ENCODE measurements around the gene BMPR2. TPM values are rescaled to one million over a fixed set of nuclear protein-coding genes. Genes with fewer than 3 reads are reported as not detected.
"Not testable (repeated sequence)": the region's sequence is repeated elsewhere in the genome, so short reads cannot be mapped to it uniquely, and the experiment has no call there.

Gene BMPR2
- total RNA-seq, 1 donor from 2014 or later = 16.5 TPM

DNA sequence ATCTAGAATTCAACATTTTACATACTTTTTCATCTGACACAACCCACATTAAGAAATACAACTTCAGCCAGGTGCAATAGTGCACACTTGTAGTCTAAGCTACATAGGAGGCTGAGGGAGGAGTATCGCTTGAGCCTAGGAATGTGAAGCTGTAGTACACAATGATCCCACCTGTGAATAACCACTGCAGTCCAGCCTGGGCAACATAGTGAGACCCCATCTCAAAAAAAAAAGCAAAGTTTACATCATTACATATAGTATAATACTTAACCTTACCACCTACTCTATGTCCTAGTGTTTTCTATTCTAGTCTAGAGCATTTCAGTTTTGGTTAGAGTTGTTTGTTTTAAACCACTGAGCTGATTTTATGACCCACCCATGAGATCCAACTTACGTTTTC is 172.1 kb downstream of the BMPR2 start:
- ATAC-seq (ENCODE audit: low read depth) = no peak
- ChIA-PET POLR2A (no interaction called here), CTCF (no interaction called here)
- no peaks in the 10 kb centered on the region for H3K27me3 Mint-ChIP-seq
- DNase-seq = no peak
- peaks cover 28% of the 10 kb centered on the region for H3K36me3 Mint-ChIP-seq (ENCODE audit: low read depth)
- H3K4me3 Mint-ChIP-seq = no peak overlapping the region
- H3K27ac Mint-ChIP-seq = no peak overlapping the region
- TF ChIP-seq, protein P1, sequence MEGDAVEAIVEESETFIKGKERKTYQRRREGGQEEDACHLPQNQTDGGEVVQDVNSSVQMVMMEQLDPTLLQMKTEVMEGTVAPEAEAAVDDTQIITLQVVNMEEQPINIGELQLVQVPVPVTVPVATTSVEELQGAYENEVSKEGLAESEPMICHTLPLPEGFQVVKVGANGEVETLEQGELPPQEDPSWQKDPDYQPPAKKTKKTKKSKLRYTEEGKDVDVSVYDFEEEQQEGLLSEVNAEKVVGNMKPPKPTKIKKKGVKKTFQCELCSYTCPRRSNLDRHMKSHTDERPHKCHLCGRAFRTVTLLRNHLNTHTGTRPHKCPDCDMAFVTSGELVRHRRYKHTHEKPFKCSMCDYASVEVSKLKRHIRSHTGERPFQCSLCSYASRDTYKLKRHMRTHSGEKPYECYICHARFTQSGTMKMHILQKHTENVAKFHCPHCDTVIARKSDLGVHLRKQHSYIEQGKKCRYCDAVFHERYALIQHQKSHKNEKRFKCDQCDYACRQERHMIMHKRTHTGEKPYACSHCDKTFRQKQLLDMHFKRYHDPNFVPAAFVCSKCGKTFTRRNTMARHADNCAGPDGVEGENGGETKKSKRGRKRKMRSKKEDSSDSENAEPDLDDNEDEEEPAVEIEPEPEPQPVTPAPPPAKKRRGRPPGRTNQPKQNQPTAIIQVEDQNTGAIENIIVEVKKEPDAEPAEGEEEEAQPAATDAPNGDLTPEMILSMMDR (IDR thresholded peaks at IDR 0.05) = no peak
- H3K4me1 Mint-ChIP-seq = no peaks in the 10 kb centered on the region
- intact Hi-C loops (cut with micrococcal nuclease) = loop anchor here (5.0 kb wide), 1 partner anchor 331 kb away; no protein-coding TSS in a partner anchor
- H3K9me3 Mint-ChIP-seq = no peaks in the 10 kb centered on the region

GRCh38 chr2:202551000-202551399 is 174.9 kb downstream of the BMPR2 start:
- H3K4me3 Mint-ChIP-seq; POLR2A ChIA-PET; H3K9me3 Mint-ChIP-seq; H3K27ac Mint-ChIP-seq; CTCF ChIA-PET; ATAC-seq (ENCODE audit: low read depth); DNase-seq; intact Hi-C loops (cut with micrococcal nuclease); H3K4me1 Mint-ChIP-seq; H3K27me3 Mint-ChIP-seq: not testable (repeated sequence)
- peaks cover 40% of the 10 kb centered on the region for H3K36me3 Mint-ChIP-seq (ENCODE audit: low read depth)

- Mint-ChIP-seq H3K9me3 (no peaks in the 10 kb centered on the region), H3K36me3 (ENCODE audit: low read depth) (peaks cover 39% of the 10 kb centered on the region), H3K4me3 (no peak overlapping the region), H3K27me3 (no peaks in the 10 kb centered on the region), H3K4me1 (no peaks in the 10 kb centered on the region), H3K27ac (no peak overlapping the region)
- DNase-seq (no peak), ATAC-seq (ENCODE audit: low read depth) (no peak)
- CTCF ChIA-PET = no interaction called here
- TF ChIP-seq, protein P1 (IDR thresholded peaks at IDR 0.05) = no peak
- POLR2A ChIA-PET = no interaction called here
- intact Hi-C loops (cut with micrococcal nuclease) = no loop called here
These were observed 179.2 kb downstream of the BMPR2 start for GRCh38 chr2:202555356-202555755.

- Mint-ChIP-seq H3K9me3 (no peaks in the 10 kb centered on the region), H3K27ac (no peak overlapping the region), H3K4me3 (no peak overlapping the region), H3K36me3 (ENCODE audit: low read depth) (peaks cover 19% of the 10 kb centered on the region), H3K27me3 (no peaks in the 10 kb centered on the region), H3K4me1 (no peaks in the 10 kb centered on the region)
- ChIA-PET CTCF (no interaction called here), POLR2A (interaction anchor here (0.6 to 0.7 kb wide), 2 partner anchors 12 to 679 kb away, joined by 3 to 4 read pairs; no protein-coding TSS in a partner anchor)
- TF ChIP-seq, protein P1 (IDR thresholded peaks at IDR 0.05) = no peak
- no peak for DNase-seq
- ATAC-seq (ENCODE audit: low read depth) = no peak
- intact Hi-C loops (cut with micrococcal nuclease) = no loop called here
These were observed 184.1 kb downstream of the BMPR2 start for GRCh38 chr2:202560200-202560599.

DNA sequence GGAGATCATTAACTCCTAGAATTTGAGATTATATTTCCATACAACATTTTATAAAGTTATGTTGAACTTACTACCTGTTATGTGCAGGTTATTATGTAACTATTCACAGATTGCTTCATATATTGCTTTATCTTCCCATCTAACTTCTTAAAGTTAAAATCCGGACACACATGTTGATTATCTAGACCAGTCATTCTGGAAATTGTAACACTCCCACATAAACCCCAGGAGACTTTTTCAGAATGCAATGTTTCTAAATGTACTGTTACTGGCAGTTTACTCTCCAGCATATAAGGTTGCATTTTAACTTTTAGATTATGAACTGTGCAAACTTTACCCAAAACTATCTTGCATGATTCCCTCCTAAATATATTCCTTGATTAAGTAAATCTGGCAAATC is 188.1 kb downstream of the BMPR2 start:
- no peaks in the 10 kb centered on the region for H3K27me3 Mint-ChIP-seq
- no peak overlapping the region for H3K27ac Mint-ChIP-seq
- intact Hi-C loops (cut with micrococcal nuclease) = no loop called here
- CTCF ChIA-PET = no interaction called here
- TF ChIP-seq, protein P1 (IDR thresholded peaks at IDR 0.05) = no peak
- POLR2A ChIA-PET = interaction anchor here (0.5 kb wide), 1 partner anchor 8 kb away, joined by 6 read pairs; no protein-coding TSS in a partner anchor
- no peaks in the 10 kb centered on the region for H3K9me3 Mint-ChIP-seq
- no peak overlapping the region for H3K4me3 Mint-ChIP-seq
- ATAC-seq (ENCODE audit: low read depth) (no peak), DNase-seq (no peak)
- peaks cover 7% of the 10 kb centered on the region for H3K36me3 Mint-ChIP-seq (ENCODE audit: low read depth)
- no peaks in the 10 kb centered on the region for H3K4me1 Mint-ChIP-seq

DNA sequence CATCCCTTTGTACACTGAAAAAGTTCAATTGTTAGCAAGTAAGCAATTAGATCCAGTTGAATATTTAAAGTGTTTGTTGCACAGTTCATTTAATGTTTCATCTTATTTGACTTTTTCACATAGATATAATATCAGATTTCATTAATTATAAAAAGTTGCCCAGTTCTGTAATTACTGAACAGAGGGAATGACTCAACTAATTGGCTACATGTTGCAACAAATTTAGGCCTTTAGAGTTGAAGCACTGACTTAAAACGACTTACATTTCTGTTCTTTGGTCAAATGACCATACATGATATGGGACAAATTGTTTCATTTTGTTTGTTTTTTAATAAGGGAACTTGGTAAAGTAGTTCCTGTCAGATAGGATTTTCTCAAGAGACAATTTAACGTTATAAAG is 190.2 kb downstream of the BMPR2 start:
- intact Hi-C loops (cut with micrococcal nuclease) = no loop called here
- Mint-ChIP-seq H3K27ac (no peak overlapping the region), H3K36me3 (ENCODE audit: low read depth) (no peaks in the 10 kb centered on the region), H3K4me1 (no peaks in the 10 kb centered on the region), H3K9me3 (no peaks in the 10 kb centered on the region), H3K4me3 (no peak overlapping the region), H3K27me3 (no peaks in the 10 kb centered on the region)
- POLR2A ChIA-PET = no interaction called here
- ATAC-seq (ENCODE audit: low read depth) (no peak), DNase-seq (no peak)
- TF ChIP-seq, protein P1 (IDR thresholded peaks at IDR 0.05) = no peak
- CTCF ChIA-PET = no interaction called here
